ENCODE data around the gene KBTBD13.
"Not testable (repeated sequence)": the region's sequence is repeated elsewhere in the genome, so short reads cannot be mapped to it uniquely, and the experiment has no call there.

Gene KBTBD13

DNA sequence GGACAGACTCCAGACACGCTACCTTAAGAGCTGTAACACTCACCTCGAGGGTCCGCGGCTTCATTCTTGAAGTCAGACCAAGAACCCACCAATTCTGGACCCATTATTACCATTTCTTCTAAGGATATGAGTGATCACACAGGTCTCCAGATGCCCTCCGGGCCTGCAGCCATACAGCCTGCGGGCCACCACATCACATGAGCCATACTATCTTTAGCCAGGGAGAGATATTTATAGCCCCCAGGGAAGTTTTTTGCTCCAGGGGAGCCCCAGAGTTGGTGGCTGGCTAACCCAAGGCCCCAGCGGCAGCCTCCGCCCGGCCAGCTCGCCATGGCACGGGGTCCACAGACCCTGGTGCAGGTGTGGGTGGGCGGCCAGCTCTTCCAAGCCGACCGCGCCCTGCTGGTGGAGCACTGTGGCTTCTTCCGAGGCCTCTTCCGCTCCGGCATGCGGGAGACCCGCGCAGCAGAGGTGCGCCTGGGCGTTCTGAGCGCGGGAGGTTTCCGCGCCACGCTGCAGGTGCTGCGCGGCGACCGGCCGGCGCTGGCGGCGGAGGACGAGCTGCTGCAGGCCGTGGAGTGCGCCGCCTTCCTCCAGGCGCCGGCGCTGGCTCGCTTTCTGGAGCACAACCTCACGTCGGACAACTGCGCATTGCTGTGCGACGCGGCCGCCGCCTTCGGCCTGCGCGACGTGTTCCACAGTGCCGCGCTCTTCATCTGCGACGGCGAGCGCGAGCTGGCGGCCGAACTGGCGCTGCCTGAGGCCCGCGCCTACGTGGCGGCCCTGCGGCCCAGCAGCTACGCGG is at the start of gene KBTBD13:
Gene KBTBD13, plus strand, starts transcription at position 261 of the 805 bp plus-strand sequence. Its CDS starts 70 bp downstream, at position 331.
- DNase-seq: no peak

DNA sequence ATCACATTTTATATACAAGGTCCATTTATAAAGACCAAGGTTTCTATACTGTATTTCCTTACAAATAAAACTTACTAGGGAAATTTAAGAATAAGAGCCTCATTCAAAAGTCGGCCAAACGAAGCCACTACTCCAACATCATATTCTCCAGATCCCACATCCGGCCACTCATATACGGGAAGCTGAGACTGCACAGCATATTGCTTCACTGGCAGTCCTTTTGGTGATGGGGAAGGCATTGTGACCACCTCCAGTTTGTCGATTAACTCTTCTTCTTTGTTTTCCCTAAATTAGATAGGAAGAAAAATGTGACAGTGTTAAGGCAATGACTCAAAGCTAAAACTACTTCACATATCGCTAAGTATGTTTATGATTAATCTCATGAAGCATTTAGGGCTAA is 49.8 kb upstream of the KBTBD13 start:
- no peak for DNase-seq

DNA sequence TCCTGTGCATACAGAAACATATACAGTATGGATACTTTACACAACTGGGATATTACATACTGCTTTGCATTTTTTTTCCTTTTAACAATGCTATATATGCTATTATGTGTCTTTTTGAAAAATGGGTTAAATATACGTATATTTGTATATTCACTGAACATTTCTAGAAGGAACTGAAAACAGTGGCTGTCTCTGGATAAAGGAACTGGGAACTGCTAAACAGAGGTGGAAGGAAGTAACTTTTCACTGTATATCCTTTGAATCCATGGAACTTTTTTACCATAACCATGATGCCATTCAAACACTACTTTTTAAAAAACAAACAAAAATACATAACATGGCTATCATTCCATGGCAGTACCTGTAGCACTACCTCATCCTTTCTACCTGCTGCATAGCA is 49.0 kb upstream of the KBTBD13 start:
- no peak for DNase-seq

DNA sequence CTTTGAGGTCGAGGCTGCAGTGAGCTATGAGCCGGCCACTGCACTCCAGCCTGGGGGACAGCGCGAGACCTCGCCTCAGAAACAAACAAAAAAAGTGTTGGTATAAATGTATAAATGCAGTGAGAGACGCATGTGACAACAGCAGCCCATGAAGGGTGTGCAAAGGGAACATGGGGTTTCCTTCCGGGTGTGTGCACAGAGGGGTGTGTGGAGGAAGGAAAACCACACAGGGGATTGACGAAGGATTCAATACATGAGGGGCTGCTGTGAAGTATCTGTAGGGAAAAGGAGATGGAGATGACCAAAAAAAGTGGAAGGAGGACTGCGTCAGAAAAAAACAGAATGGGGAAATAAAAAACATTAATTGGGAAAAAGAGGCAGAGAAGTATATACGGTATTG is 48.2 kb upstream of the KBTBD13 start:
- no peak for DNase-seq

DNA sequence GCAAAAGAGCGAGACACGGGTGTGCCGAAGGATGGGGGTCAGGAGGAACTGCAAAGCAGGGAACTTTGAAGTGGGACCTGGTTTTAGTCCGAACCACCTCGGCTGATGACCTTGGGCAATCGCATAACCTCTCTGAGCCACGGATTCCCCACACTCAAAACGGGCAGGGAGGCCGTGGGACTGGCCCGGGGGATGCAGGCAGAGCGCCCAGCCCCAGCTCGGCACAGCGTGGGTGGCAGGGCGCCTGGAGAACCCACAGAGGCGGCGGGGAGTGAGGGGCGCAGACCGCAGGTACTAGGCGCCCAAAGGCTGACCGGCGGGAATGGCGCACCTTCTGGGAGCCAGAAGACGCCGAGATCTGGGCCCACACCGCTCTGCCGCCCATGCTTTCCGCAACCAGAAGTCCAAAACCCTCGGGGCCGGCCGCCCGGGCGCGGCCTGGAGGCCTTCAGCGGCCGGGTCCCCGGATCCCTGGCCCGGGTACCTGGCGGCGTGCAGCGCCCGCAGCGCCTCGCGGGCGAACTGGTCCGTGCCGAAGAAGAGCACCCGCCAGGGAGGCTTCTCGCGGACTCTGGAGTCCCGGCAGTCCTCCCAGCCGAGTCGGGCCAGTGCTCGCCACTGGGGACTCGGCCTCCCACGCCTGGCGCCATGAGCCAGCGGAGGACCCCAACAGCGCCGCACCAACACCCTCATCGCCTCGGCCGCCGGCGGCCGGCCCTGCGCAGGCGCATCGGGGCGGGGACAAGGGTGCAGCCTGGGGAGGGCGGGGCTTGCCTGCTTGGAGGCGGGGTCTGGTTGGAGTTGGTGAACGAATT is 47.4 kb upstream of the KBTBD13 start, which contains the start of gene MTFMT:
Gene MTFMT, minus strand, starts transcription at position 719 of the 815 bp plus-strand sequence. Its CDS starts 26 bp downstream, at position 693.
- peak in 55 of 56 donors; percentile 23 to 95 (median 83) for DNase-seq

DNA sequence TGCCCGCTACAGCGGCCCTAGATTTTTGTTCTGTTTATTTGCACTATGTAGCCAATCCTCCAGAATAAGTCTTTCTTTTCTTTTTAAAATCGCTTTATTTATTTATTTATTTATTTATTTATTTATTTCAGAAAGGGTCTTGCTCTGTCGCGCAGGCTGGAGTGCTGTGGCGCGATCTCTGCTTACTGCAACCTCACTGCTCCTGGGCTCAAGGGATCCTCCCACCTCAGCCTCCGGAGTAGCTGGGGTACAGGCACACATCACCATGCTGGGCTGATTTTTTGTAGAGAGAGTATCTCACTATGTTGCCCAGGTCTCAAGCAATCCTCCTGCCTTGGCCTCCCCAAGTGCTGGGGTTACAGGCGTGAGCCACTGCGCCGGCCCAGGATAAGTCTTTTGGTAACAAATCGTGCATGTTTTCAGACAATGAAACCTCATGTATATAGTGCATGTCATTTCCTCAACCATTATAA is 46.8 kb upstream of the KBTBD13 start:
- DNase-seq: no peak

DNA sequence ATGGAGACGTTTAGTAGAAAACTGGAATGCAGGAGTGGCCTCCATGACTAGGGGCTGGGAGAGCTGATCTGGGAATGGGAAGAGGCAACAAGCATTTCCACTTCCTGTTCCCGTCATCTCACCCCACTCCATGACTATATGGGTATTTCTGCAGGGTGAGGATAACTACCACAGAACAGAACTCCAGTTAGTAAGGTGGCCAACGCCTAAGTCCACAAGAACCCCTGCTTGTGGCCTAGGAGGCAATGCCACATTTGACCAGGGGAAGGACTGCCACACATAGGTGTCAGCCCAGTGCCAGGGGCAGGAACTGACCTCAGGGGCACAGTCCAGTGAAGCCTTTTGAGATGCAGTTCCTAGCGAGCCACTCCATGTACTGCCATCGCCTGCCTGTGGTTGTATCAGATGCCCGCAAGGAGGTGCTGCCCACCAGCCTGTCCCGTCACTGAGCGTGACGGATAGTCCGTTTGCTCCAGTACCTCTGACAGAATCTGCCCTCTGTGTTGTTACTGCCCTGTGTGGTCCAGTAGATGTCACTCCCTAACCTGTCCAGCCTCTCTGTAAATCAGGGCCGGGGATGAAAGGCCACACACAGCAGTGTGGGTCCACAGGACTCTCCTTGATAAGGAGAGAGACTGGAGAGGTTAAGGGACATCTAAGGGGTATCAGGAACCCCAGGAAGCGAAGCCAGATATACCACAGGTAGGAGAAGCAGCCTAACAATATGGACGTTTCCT is 43.6 kb upstream of the KBTBD13 start:
- peak in 21 of 56 donors; percentile 7 to 59 (median 25) for DNase-seq

DNA sequence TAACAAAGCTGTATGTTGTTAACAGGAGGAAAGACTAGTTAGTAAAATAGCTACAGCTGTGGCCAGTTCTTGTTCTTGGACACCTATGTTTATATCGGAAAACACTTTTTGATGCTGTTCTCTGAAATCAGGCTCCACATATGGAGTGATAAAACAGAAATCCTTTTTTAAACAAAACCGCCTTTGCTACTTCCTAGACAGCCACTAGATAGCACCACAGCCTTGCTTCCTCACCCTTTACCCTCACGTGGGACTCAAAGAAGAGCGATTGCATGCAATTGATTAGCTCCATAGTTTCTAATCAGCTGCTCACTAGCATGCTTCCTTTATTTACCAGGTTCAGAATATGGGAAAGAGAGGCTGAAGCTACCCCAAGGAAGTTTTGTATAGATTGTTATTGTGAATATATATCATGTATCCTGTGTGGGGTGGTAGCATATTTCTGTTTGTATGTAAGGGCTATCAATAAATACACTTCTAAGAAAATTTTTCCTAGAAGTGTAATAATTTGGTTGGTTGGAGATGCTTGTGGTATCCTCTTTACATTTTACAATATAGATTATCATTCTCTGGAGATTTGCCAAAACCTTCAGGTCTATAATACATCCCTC is 42.8 kb upstream of the KBTBD13 start:
- DNase-seq: peak in 9 of 56 donors; percentile 7 to 55 (median 26)

DNA sequence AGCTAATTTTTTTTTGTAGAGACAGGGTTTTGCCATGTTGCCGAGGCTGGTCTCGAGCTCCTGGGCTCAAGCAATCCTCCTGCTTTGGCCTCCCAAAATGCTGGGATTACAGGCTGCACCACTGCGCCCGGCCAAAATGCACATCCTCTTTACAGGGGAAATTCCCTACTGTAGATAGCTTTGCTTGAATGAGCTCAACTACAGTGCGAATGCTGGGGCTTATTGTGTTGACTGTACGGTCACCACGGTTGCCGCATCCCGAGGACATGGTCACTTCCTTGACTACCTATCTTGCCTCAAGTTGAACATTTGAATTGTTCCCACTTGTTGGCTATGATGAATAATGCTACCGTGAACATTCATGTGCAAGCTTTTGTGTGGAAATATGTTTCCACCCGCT is 41.8 kb upstream of the KBTBD13 start:
- no peak for DNase-seq

DNA sequence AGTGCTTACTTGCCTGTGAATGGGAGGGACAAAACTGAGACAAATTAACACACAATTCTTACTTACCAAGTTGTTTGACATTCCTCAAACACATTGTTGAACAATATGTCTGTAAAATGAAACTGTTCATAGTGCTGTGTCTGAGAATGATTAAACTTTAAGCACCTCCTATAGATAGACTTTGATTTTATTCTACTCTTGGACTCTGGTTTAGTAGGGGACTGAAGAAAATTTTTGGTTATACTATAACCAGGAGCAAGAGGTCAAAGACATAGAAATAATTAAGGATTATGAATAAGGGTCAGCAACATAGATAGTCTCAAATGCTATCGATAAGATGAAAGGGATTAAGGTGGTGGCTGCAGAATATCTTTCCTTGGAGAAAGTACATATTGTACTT is 39.2 kb upstream of the KBTBD13 start:
- DNase-seq: no peak

DNA sequence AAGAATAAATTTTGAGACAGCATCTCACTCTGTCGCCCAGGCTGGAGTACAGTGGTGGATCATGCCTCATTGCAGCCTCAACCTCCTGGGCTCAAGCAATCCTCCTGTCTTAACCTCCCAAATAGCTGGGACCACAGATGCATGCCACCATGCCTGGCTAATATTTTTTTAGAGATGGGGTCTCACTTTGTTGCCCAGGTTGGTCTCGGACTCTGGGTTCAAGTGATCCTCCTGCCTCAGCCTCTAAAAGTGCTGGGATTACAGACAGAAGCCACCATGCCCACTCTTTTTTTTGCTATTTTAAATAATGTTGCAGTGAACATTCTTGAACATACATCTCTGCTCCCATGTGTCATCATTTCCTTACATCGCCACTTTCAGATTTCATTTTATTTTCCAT is 38.1 kb upstream of the KBTBD13 start:
- DNase-seq: no peak

DNA sequence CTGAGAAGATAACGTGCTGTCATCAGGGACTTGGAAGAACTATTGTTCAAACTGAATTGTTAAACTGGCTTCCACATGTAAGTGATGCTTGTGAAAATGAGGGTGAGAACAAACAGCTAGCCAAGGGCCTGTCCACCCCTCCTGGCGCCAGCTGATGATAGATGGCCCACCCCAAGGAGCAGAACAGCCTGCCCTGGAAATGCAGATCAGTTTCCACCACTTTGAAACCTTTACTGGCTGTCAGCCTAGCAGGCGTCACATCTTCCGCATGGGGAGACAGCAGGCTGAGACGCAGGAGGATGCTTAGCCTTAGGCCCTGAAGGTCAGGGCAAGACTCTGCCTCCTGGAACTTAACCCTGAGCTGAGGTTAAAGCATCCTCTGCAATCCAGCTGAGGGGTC is 37.7 kb upstream of the KBTBD13 start:
- no peak for DNase-seq

DNA sequence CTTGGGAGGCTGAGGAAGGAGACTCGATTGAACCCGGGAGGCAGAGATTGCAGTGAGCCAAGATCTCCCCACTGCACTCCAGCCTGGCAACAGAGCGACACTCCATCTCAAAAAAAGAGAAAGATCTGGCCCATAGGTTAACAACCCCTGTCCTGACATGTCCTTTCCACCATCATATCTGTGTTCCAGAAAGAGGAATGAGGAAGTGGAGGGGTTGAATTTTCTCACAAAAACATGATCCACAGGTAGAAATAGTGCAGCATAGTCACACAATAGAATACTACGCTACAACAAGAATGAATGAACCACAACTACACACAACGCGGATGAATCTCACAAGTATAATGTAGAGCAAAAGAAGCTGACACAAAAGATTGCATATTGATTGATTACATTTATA is 36.1 kb upstream of the KBTBD13 start:
- DNase-seq: no peak

DNA sequence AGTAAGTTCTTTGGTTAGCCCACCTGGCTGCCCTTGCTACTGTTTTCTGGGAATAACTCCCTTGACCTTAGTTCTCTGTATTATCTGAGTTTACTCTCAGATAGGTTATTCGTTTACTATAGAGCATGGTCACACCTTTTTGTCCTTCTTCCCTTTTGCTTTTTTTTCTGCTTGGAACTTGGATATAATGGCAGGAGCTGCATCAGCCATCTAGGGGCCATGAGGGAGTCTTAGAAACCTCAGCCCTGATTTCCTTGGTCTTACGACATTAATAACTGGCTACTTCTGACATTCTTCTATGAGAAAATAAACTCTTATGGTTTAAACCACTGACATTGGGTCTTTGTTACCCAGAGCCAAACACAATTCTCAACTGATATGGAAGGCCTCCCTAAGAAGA is 34.8 kb upstream of the KBTBD13 start:
- no peak for DNase-seq

DNA sequence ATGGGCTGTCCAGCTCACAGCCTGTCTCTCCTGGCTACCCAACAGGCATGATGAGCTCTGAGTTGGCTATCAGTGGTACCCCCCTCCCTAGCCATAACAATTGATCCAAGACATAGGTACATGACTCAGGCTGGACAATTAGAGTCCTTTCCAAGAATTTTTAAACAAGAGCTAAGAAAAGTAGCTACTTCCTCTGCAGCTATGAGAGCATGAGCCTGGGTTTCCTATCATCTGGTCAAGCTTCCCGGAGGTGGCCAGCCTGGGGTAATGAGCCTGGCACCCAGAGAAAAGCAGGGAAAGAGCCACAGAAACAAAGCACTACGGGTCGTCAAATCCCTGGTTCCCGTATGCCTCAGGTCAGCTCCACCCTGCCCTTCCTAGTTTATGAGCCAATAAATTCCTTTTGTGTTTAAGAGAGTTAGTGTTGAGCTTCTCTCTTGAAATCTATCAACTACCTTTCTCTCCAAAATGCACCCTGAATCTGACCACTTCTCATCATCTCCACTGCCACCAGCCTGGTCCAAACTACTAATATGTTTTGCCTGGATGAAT is 33.7 kb upstream of the KBTBD13 start:
- DNase-seq: no peak

DNA sequence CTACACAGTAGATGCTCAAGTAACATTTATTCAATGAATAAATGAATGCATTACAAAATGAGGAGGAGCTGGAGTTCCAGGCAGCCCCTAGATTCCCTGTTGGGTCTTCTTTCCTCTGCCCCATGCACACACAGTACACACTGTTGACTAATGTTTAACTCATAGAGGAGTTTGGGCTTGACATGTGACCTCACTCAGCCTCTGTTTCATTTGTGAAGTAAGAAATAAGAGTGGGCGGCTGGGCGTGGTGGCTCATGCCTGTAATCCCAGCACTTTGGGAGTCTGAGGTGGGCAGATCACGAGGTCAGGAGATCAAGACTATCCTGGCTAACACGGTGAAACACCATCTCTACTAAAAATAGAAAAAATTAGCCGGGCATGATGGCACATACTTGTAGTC is 32.3 kb upstream of the KBTBD13 start:
- not testable (repeated sequence) for DNase-seq

DNA sequence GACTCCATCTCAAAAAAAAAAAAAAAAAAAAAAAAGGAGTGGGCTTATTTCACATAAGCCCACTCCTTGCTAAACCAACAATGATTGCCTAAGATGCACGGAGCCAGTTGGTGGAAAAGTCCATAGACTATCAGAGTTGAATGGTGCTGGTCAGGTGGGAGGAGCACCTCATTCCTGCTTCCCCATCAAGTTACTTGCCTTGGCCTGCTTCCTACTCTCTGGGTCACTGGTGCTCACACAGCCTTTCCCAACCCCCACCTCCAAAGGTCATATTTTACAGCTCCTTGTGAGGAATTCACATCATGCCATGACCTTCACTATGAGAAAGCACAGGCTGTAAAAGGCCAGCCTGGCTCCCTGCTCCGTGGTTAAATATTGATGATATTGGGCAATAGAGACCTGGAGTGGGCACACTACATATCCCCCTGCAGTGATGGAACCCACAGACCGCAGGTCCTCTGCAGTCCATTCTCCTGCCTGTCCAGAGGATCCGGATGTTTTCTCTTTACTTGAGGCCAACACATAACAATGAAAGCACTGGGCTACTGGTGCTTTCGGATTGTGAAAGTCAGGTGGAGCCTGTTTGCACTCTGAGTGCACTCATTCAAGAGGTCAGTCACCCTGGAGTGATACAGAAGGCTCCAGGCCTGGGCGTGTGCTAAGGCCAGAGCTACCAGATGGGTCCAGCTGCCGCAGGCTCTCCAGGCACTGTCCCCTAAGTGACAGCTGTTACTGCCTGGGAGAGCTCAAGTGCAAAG is 31.6 kb upstream of the KBTBD13 start, which contains the start of gene SLC51B:
Gene SLC51B, plus strand, starts transcription at position 664 of the 758 bp plus-strand sequence. CDS start 4,618 bp downstream, outside the sequence.
- DNase-seq: no peak

DNA sequence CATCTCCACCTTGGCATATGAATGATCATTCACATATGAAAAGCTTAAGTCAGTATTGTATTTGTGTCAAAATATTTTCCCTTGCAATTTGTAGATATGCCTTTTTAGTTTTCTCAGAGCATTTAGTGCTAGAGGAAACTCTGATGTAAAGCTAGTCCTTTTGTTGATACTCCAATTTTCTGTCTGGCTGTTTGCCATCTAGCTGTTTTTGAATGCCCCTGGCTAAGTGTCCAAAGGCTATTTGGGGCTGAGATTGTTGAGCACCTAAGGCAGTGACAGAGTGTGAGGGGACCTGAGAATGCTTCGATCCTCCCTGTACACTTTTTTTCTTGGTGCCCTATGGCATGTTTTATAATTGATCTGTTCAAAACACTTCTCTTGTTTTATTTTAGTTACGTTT is 28.3 kb upstream of the KBTBD13 start:
- DNase-seq: peak in 1 of 56 donors; percentile 4

DNA sequence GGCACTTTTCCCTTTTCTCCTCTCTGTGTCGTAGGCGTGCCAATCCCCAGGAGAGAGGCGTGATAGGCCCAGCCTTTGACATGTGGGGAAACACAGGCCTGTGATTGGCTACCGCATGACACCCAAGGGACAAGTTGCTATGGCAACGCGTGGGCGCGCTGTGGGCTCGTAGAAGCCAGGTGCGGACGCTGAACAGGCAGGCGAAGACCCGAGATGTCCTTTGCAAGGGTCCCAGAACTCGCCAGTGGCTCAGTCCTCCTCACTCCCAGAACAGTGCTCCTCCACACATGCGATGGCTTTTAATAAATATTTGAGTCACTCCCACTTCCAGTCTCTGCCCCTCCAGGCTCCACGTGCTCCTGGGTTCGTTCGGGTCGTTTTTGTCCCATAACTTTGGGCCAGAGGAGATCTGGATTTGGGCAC is 27.1 kb upstream of the KBTBD13 start:
- DNase-seq: peak; percentile 27 to 96 (median 84)

DNA sequence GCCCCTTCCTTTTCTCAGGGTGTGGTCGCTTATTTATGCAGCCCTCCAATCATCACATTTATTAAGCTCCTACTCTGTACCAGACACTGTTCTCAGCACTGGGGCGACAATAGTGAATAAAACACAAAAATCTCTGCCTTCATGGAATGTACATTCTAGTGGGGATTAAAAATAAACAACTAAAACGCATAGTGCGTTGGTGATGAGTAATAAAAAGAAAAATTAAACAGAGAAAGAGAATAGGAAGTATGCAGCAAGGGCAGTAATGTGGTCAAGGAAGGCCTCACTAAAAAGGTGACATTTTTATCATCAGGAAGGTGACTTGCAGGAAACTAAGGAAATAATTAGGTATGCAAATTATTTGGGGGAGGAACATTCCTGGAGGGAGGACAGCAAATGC is 26.3 kb upstream of the KBTBD13 start:
- no peak for DNase-seq

All from nucleus accumbens (tissue), 56 donors.